ENCODE results near the gene MROH7. TPM values are rescaled to one million over a fixed set of nuclear protein-coding genes. Genes with fewer than 3 reads are reported as not detected.

MROH7 gene
- total RNA-seq, 1 experiment from 2014 or later: not detected

DNA sequence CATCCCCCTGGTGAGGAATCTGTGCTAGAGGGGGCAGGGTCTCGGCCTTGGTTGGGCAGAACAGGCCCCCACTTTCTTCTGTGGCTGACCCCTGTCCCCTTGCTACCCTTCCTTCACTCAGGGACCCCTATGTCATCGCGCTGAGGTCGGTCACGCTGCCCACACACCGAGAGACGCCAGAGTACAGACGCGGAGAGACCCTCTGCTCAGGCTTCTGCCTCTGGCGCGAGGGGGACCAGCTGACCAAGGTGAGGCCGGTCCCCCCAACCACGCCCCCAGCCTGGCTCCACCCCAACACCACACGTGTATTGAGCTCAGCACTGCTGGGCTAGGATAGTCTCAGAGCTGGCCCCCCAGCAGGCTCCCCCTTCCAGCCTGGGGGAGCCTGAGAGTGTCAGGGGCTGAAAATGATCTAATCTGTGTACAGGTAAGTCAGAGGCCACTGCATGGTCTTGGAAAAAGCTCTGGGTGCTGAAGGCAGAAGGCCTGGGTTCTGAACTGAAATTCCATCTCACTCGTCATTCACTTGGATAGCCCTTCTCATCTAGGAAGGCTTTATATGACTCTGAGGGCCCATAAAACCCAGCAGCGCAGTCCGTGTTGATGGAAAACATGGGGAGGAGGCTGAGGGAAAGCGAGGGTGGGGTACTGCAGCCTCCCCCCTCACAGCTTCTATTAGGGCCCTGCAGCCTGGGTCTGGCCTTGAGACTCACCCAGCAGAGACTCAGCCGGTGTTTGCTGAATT lies 33.6 kb upstream of the MROH7 start:
- no peaks in the 10 kb centered on the region for H3K27me3 ChIP-seq (ENCODE audit: low read length)
- CTCF ChIA-PET: no interaction called here
- H3K36me3 ChIP-seq (ENCODE audit: low read depth, low read length): no peaks in the 10 kb centered on the region
- H3K4me1 ChIP-seq (ENCODE audit: insufficient read depth, low read length): peaks cover 5% of the 10 kb centered on the region; the same call in 1 of the 2 replicates
- no peak overlapping the region for H3K9ac ChIP-seq (ENCODE audit: low read length)
- POLR2A ChIA-PET (ENCODE audit: unreplicated experiment): no interaction called here
- intact Hi-C loops (cut with micrococcal nuclease): no loop called here
- H3F3A ChIP-seq (ENCODE audit: low read length, unreplicated experiment): no peaks in the 10 kb centered on the region
- no peaks in the 10 kb centered on the region for H4K20me1 ChIP-seq (ENCODE audit: low read length)
- no peak for ATAC-seq
- H3K4me2 ChIP-seq (ENCODE audit: low read length): no peak overlapping the region
- no peaks in the 10 kb centered on the region for H3K9me3 ChIP-seq (ENCODE audit: low read length)
- no TSS peak for BruUV-seq (replicated peaks)
- H3K9me2 ChIP-seq (replicated peaks; ENCODE audit: low read length): no peaks in the 10 kb centered on the region
- H3K4me3 ChIP-seq (ENCODE audit: low read length): no peak overlapping the region
- H3K27ac ChIP-seq (ENCODE audit: low read length): no peak overlapping the region
- TF ChIP-seq EZH2phosphoT487 (IDR thresholded peaks at IDR 0.05; ENCODE audit: borderline replicate concordance, low read length): no peak
- TF ChIP-seq, protein P1, sequence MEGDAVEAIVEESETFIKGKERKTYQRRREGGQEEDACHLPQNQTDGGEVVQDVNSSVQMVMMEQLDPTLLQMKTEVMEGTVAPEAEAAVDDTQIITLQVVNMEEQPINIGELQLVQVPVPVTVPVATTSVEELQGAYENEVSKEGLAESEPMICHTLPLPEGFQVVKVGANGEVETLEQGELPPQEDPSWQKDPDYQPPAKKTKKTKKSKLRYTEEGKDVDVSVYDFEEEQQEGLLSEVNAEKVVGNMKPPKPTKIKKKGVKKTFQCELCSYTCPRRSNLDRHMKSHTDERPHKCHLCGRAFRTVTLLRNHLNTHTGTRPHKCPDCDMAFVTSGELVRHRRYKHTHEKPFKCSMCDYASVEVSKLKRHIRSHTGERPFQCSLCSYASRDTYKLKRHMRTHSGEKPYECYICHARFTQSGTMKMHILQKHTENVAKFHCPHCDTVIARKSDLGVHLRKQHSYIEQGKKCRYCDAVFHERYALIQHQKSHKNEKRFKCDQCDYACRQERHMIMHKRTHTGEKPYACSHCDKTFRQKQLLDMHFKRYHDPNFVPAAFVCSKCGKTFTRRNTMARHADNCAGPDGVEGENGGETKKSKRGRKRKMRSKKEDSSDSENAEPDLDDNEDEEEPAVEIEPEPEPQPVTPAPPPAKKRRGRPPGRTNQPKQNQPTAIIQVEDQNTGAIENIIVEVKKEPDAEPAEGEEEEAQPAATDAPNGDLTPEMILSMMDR (conservative IDR thresholded peaks at IDR 0.05; ENCODE audit: low read depth, low read length): no peak
- TF ChIP-seq EZH2 (IDR thresholded peaks at IDR 0.05; ENCODE audit: low read length, unreplicated experiment): no peak
- no peaks in the 10 kb centered on the region for H3K79me2 ChIP-seq (ENCODE audit: low read length)
- no peak overlapping the region for H2AFZ ChIP-seq (ENCODE audit: low read length)
- no peak for DNase-seq

DNA sequence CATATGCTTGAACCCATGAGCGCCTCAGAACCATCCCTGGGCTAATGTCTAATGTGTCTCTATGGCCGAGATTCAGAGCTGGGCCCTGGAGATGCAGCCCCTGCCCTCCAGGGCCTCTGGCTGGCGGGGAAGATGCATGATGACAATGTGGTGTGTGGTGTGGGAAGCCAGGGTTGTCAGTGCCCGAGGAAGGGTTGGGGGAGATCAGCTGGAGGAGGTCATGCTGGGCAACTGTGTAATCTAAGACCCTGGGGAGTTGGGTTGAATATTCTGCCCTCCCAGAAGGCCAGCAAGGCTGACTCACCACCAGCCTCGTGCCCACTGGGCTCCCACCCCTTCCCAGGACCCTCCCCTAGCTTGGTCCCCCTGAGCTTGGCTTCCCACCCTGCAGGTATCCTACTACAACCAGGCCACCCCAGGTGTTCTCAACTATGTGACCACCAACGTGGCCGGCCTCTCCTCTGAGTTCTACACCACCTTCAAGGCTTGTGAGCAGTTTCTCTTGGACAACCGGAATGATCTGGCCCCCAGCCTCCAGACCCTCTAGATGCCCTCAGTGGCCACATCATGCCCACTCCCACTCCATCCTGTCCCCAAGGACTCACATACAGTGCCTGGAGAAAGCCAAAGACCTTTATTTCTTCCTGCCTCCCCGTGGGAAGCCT lies 32.9 kb upstream of the MROH7 start:
- Histone ChIP-seq H4K20me1 (ENCODE audit: low read length) (no peaks in the 10 kb centered on the region), H3K9me2 (replicated peaks; ENCODE audit: low read length) (no peaks in the 10 kb centered on the region), H3K4me2 (ENCODE audit: low read length) (no peak overlapping the region), H3K4me3 (ENCODE audit: low read length) (no peak overlapping the region), H3K9me3 (ENCODE audit: low read length) (no peaks in the 10 kb centered on the region), H3K4me1 (ENCODE audit: insufficient read depth, low read length) (peaks cover 5% of the 10 kb centered on the region; the same call in 1 of the 2 replicates), H3K27me3 (ENCODE audit: low read length) (no peaks in the 10 kb centered on the region), H3F3A (ENCODE audit: low read length, unreplicated experiment) (no peaks in the 10 kb centered on the region), H2AFZ (ENCODE audit: low read length) (no peak overlapping the region), H3K36me3 (ENCODE audit: low read depth, low read length) (no peaks in the 10 kb centered on the region), H3K9ac (ENCODE audit: low read length) (no peak overlapping the region), H3K79me2 (ENCODE audit: low read length) (no peaks in the 10 kb centered on the region), H3K27ac (ENCODE audit: low read length) (no peak overlapping the region)
- TF ChIP-seq EZH2 (IDR thresholded peaks at IDR 0.05; ENCODE audit: low read length, unreplicated experiment) (no peak), EZH2phosphoT487 (IDR thresholded peaks at IDR 0.05; ENCODE audit: borderline replicate concordance, low read length) (no peak)
- TF ChIP-seq, protein P1 (conservative IDR thresholded peaks at IDR 0.05; ENCODE audit: low read depth, low read length): no peak
- ChIA-PET CTCF (no interaction called here), POLR2A (ENCODE audit: unreplicated experiment) (no interaction called here)
- no TSS peak for BruUV-seq (replicated peaks)
- DNase-seq (no peak), ATAC-seq (no peak)
- intact Hi-C loops (cut with micrococcal nuclease): no loop called here
